ENCODE results near the gene PUM2. TPM values are rescaled to one million over a fixed set of nuclear protein-coding genes. Genes with fewer than 3 reads are reported as not detected.

Gene PUM2
- total and polyA plus RNA-seq, 4 donors = 18.5 to 61.0 (median 35.1) TPM

DNA sequence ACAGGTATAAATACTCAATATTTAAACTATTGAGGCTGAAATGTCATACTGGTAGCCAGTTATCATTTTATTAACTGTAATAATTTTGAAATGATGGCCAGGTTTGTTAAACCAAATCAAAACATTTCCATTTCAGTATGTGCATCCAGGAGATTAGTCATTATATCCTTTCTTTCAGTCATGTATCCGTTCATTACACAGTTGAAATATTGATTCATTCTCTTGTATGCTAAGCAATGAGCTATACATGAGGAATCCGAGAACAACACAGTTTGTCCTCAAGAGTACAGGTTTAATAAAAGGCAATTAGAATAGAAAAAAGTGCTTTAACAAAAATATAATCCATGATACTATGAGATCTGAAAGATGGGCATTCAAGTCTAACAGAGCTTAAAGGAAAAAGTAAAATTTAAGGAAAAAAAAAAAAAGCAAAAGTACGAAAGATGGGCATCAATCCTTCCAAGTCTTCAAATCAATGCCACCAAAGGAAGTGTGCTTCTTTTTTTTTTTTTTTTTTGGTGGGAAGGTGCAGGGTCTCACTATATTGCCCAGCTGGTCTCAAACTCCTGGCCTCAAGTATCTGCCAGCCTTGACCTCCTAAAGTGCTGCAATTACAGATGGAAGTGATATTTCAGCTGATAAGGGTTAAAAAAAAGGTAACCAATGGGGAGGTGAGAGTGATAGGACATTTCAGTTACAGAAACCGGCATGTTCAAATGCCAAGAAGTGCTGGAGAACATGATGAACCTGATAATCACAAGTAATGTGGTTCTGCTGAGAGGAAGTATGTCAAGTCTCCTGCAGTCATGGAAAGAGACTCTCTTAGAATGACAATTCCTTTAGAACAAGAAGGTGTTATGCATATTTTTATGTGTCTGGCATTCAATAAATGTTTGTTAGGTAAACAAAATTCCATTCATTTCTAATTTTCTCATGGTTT is 35.8 kb downstream of the PUM2 start:
- Histone ChIP-seq H3K9ac (ENCODE audit: low read depth in 1 of 2, low read length in 2 of 2) (no peak overlapping the region), H3K36me3 (ENCODE audit: control insufficient read depth in 4 of 4, insufficient read depth in 3 of 4, low read depth in 1 of 4, low read length in 3 of 4) (peaks cover 2 to 51% (median 41%) of the 10 kb centered on the region in 4 donors)
- WGBS = 91% methylated on average over 4 of the region's 4 CpGs

More for the DNA sequence above, 35.8 kb downstream of the PUM2 start:
- TF ChIP-seq, protein P1, sequence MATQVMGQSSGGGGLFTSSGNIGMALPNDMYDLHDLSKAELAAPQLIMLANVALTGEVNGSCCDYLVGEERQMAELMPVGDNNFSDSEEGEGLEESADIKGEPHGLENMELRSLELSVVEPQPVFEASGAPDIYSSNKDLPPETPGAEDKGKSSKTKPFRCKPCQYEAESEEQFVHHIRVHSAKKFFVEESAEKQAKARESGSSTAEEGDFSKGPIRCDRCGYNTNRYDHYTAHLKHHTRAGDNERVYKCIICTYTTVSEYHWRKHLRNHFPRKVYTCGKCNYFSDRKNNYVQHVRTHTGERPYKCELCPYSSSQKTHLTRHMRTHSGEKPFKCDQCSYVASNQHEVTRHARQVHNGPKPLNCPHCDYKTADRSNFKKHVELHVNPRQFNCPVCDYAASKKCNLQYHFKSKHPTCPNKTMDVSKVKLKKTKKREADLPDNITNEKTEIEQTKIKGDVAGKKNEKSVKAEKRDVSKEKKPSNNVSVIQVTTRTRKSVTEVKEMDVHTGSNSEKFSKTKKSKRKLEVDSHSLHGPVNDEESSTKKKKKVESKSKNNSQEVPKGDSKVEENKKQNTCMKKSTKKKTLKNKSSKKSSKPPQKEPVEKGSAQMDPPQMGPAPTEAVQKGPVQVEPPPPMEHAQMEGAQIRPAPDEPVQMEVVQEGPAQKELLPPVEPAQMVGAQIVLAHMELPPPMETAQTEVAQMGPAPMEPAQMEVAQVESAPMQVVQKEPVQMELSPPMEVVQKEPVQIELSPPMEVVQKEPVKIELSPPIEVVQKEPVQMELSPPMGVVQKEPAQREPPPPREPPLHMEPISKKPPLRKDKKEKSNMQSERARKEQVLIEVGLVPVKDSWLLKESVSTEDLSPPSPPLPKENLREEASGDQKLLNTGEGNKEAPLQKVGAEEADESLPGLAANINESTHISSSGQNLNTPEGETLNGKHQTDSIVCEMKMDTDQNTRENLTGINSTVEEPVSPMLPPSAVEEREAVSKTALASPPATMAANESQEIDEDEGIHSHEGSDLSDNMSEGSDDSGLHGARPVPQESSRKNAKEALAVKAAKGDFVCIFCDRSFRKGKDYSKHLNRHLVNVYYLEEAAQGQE (IDR thresholded peaks at IDR 0.05) = no peak
- TF ChIP-seq, protein P2, sequence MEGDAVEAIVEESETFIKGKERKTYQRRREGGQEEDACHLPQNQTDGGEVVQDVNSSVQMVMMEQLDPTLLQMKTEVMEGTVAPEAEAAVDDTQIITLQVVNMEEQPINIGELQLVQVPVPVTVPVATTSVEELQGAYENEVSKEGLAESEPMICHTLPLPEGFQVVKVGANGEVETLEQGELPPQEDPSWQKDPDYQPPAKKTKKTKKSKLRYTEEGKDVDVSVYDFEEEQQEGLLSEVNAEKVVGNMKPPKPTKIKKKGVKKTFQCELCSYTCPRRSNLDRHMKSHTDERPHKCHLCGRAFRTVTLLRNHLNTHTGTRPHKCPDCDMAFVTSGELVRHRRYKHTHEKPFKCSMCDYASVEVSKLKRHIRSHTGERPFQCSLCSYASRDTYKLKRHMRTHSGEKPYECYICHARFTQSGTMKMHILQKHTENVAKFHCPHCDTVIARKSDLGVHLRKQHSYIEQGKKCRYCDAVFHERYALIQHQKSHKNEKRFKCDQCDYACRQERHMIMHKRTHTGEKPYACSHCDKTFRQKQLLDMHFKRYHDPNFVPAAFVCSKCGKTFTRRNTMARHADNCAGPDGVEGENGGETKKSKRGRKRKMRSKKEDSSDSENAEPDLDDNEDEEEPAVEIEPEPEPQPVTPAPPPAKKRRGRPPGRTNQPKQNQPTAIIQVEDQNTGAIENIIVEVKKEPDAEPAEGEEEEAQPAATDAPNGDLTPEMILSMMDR (IDR thresholded peaks at IDR 0.05; ENCODE audit: low read depth, low read length, missing input control) = no peak
- TF ChIP-seq EGR1 (IDR thresholded peaks at IDR 0.05; ENCODE audit: low read depth in 2 of 2) = no peak
- TF ChIP-seq, protein P3, sequence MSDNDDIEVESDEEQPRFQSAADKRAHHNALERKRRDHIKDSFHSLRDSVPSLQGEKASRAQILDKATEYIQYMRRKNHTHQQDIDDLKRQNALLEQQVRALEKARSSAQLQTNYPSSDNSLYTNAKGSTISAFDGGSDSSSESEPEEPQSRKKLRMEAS (IDR thresholded peaks at IDR 0.05) = no peak
- no peak for TF ChIP-seq SP1 (IDR thresholded peaks at IDR 0.05)
- no peak for TF ChIP-seq RAD21 (IDR thresholded peaks at IDR 0.05)
- TF ChIP-seq, protein P4, sequence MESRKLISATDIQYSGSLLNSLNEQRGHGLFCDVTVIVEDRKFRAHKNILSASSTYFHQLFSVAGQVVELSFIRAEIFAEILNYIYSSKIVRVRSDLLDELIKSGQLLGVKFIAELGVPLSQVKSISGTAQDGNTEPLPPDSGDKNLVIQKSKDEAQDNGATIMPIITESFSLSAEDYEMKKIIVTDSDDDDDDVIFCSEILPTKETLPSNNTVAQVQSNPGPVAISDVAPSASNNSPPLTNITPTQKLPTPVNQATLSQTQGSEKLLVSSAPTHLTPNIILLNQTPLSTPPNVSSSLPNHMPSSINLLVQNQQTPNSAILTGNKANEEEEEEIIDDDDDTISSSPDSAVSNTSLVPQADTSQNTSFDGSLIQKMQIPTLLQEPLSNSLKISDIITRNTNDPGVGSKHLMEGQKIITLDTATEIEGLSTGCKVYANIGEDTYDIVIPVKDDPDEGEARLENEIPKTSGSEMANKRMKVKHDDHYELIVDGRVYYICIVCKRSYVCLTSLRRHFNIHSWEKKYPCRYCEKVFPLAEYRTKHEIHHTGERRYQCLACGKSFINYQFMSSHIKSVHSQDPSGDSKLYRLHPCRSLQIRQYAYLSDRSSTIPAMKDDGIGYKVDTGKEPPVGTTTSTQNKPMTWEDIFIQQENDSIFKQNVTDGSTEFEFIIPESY (IDR thresholded peaks at IDR 0.05) = no peak
- TF ChIP-seq GABPA (IDR thresholded peaks at IDR 0.05 in 1 of 2, conservative IDR thresholded peaks at IDR 0.05 in 1 of 2) = no peak
- TF ChIP-seq FOXA1 (IDR thresholded peaks at IDR 0.05) = no peak
- no peak for TF ChIP-seq HNF4G (IDR thresholded peaks at IDR 0.05)
- TF ChIP-seq, protein P5, sequence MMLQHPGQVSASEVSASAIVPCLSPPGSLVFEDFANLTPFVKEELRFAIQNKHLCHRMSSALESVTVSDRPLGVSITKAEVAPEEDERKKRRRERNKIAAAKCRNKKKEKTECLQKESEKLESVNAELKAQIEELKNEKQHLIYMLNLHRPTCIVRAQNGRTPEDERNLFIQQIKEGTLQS (IDR thresholded peaks at IDR 0.05) = no peak
- TF ChIP-seq TAF1 (conservative IDR thresholded peaks at IDR 0.05) = no peak
- TF ChIP-seq YY1 (IDR thresholded peaks at IDR 0.05) = no peak
- no peak for TF ChIP-seq FOXA2 (IDR thresholded peaks at IDR 0.05)
- no peak for TF ChIP-seq JUND (IDR thresholded peaks at IDR 0.05)
- Histone ChIP-seq H3K27me3 (ENCODE audit: control insufficient read depth in 4 of 4, insufficient read depth in 4 of 4, low read length in 3 of 4) (no peaks in the 10 kb centered on the region), H3K4me3 (ENCODE audit: low read depth in 1 of 3, low read length in 3 of 3) (no peak overlapping the region), H3K9me3 (ENCODE audit: control insufficient read depth in 4 of 4, low read length in 3 of 4) (no peaks in the 10 kb centered on the region), H3K27ac (ENCODE audit: low read depth in 1 of 2, low read length in 2 of 2) (no peak overlapping the region), H3K4me1 (ENCODE audit: control insufficient read depth in 4 of 4, insufficient read depth in 4 of 4, low read length in 3 of 4) (no peaks in the 10 kb centered on the region)
- DNase-seq (ENCODE audit: low spot score) = no peak

Data from liver (tissue), 9 donors.